ENCODE measurements around the gene MYO1C.

Gene MYO1C

DNA sequence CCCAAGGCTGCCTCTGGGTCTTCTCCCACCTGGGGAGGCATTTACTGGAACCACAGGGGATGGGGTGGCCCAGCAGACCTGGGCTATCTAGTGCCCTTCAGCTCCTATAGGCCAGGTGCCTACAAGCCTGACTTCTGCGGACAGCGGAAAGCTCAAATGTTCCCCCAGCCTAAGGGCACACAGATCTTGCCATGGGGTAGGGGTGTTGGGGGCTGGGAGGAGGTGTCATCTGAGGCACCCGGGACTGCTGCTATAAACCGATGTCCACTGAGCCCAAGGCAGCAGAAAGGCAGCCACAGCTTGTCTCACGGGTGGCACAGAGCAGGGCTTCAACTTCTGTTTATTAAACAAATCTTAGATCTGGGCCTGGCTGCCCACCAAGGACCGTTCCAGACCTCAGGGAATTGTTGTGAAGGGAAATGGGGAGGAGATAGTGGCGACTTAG lies 3.6 kb downstream of the MYO1C start:
- TF ChIP-seq, protein P1, sequence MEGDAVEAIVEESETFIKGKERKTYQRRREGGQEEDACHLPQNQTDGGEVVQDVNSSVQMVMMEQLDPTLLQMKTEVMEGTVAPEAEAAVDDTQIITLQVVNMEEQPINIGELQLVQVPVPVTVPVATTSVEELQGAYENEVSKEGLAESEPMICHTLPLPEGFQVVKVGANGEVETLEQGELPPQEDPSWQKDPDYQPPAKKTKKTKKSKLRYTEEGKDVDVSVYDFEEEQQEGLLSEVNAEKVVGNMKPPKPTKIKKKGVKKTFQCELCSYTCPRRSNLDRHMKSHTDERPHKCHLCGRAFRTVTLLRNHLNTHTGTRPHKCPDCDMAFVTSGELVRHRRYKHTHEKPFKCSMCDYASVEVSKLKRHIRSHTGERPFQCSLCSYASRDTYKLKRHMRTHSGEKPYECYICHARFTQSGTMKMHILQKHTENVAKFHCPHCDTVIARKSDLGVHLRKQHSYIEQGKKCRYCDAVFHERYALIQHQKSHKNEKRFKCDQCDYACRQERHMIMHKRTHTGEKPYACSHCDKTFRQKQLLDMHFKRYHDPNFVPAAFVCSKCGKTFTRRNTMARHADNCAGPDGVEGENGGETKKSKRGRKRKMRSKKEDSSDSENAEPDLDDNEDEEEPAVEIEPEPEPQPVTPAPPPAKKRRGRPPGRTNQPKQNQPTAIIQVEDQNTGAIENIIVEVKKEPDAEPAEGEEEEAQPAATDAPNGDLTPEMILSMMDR (IDR thresholded peaks at IDR 0.05; ENCODE audit: low read depth, low read length) = no peak
- no peak for TF ChIP-seq MYC (IDR thresholded peaks at IDR 0.05; ENCODE audit: low read depth, low read length)
- TF ChIP-seq, protein P2, sequence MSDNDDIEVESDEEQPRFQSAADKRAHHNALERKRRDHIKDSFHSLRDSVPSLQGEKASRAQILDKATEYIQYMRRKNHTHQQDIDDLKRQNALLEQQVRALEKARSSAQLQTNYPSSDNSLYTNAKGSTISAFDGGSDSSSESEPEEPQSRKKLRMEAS (IDR thresholded peaks at IDR 0.05; ENCODE audit: low read depth, low read length) = no peak
- no peak for TF ChIP-seq POLR2A (IDR thresholded peaks at IDR 0.05; ENCODE audit: extremely low read depth, insufficient read length)
- DNase-seq (ENCODE audit: low read depth) = no peak
- no peak overlapping the region for H3K4me3 ChIP-seq (ENCODE audit: low read depth, low read length)

DNA sequence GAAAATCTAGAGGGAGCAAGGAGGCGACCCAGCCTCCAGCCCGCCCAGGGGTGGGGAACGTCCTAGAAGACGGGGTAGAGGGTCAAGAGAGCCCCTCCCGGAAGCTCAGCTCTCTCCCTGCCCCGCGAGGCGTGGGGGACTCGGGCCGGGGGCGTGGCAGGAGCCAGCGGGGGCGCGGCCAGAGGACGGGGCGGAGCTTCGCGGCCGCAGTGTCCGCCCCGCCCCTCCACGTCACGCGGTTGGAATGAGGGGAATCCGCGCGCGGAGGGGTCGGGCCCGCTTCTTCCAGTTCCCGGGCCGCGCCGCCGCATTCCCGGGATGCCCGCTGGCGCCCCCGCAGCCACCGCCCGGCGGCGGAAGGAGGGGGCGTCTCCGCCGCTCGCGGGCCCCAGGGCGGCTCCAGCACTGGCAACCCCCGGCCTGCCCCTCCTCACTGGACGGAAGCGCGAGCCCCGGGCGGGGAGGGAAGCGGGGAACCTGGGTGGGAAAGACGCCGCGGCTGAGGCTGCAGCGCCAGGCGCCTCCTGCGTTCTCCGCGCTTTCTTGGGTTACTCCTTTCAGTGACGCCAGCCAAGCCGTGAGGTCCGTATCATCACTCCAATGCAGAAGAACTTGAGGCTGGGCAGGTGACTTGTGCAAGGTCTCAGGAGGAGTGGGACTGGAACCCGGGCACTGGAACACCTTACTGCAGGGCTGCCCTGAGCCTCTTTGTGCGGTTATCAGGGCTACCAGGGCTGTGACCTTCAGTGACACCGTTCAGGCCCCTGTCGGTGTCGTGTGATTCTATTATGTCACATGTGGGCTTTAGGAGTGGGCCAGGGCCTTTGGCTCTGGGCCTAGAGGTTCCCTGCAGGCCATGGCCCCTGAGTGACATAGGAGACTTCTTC lies 4.3 kb downstream of the MYO1C start:
- no peak for DNase-seq (ENCODE audit: low read depth)
- TF ChIP-seq MYC (IDR thresholded peaks at IDR 0.05; ENCODE audit: low read depth, low read length) (no peak), POLR2A (IDR thresholded peaks at IDR 0.05; ENCODE audit: extremely low read depth, insufficient read length) (no peak)
- TF ChIP-seq, protein P1 (IDR thresholded peaks at IDR 0.05; ENCODE audit: low read depth, low read length) = no peak
- H3K4me3 ChIP-seq (ENCODE audit: low read depth, low read length) = no peak overlapping the region

DNA sequence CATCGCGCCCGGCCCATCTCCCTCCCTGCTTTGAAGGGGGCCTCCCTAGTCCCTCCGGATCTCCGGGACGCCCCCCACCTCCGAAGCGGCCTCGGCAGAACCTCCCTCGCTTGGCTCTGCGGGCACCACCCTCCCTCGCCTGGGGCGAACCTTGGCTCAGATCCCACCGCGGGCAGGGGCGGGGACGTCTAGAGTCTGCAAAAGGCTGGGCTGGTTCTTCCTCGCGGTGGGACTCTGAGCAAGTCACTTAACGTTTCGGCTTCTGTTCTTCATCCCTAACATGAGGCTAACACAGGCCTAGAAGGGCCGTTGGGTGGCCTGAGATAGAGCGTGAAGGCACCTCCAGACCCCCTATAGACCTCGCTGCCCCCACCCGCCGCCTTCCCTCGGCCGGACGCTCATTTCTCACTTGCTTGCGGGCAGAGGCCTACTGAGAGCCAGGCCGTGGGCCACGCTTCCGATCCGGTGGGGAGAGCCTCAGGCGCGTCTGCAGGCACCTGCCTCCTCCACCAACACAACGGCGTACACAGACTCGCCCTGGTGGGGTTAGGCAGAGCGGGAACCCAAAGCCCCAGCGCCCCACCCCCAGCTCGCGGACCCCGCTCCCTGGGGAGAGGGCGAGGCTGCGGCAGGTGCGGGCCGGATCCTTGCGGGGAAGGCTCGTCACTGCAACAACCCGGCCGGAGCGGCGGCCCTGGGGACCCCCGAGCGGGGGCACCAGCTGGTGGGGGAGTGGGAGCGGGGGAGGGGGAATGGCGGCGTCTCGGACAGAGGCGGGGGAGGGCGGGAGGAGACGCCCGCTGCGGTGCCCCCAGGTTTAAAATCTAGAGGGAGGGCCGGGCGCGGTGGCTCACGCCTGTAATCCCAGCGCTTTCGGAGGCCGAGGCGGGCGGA lies 5.4 kb downstream of the MYO1C start:
- no peak overlapping the region for H3K4me3 ChIP-seq (ENCODE audit: low read depth, low read length)
- DNase-seq (ENCODE audit: low read depth) = peak; percentile 66
- TF ChIP-seq POLR2A (IDR thresholded peaks at IDR 0.05; ENCODE audit: extremely low read depth, insufficient read length) = no peak
- TF ChIP-seq, protein P1 (IDR thresholded peaks at IDR 0.05; ENCODE audit: low read depth, low read length) = no peak
- TF ChIP-seq, protein P2 (IDR thresholded peaks at IDR 0.05; ENCODE audit: low read depth, low read length) = no peak
- no peak for TF ChIP-seq MYC (IDR thresholded peaks at IDR 0.05; ENCODE audit: low read depth, low read length)

DNA sequence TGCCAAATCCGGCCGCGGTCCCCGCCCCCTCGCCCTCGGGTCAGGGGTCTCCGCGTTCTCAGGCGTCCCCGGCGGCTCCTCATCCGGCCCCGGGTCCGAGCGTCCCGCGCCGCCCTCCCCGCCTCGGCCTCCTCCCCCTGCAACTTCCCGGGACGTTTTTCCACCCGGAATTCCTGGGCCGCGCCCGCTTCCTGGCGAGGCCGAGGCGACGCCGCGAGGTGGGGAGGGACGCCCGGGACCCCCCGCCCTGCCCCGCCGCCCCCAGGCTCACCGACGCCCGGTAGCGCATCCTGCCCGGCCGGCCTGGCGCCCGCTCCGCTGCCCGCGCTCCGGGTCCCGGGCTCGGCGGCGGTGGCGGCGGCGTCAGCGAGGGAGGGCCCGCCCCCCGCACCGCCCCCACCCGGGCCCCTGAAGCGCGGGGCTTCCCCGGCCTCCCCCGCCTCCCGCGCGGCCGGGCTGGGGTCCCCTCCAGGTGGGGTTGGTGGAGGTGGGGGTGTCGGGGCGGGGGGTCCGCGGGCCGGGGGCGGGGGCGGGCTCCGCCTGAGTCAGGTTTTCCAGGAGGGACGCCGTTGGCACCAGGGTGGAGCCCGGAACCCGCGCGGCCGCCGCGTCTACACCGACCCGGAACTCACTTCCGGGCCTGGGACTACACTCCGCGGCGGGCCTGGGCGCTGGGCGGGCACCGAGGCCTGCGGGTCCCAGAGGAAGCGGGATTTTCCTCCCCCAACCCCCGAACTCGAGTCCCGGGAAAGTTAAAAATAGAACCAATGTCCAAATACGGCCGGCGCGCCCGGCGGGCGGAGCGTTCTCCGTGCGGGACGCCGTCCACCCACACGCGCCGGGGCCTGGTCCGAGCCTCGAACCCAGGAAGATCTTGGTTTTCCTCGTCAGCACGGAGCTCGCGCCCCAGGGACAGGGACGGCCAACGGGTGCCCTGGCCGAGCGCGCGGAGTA lies 6.8 kb downstream of the MYO1C start:
- TF ChIP-seq, protein P2 (IDR thresholded peaks at IDR 0.05; ENCODE audit: low read depth, low read length) = no peak
- TF ChIP-seq, protein P1 (IDR thresholded peaks at IDR 0.05; ENCODE audit: low read depth, low read length) = no peak
- no peak for TF ChIP-seq POLR2A (IDR thresholded peaks at IDR 0.05; ENCODE audit: extremely low read depth, insufficient read length)
- no peak for TF ChIP-seq MYC (IDR thresholded peaks at IDR 0.05; ENCODE audit: low read depth, low read length)
- no peak for DNase-seq (ENCODE audit: low read depth)
- no peak overlapping the region for H3K4me3 ChIP-seq (ENCODE audit: low read depth, low read length)

Measured in NB4 (cell line).